Muscle of back (tissue), 11 donors: ENCODE measurements around the gene TAF3. TPM values are rescaled to one million over a fixed set of nuclear protein-coding genes. Genes with fewer than 3 reads are reported as not detected.
A peak's percentile ranks its signal among the peaks of the same experiment; 100 is the strongest.

Experiments
- DNase-seq, 3 donors: peaks; one replicate each; pipeline versions ENCODE4 v3.0.0 to v3.0.0-alpha.2; 2013
- polyA plus RNA-seq, 10 donors: library from polyadenylated mRNA; unstranded; fragments of 120-200 nt; gene quantifications; one replicate each; pipeline ENCODE4 v1.2.1, GENCODE V29; 2013; ENCODE audit not compliant: insufficient read length in 10 of 10

TAF3 gene
- polyA plus RNA-seq, 10 donors = 5.2 to 7.3 (median 5.9) TPM

- peak; percentile 15 to 40 (median 29) for DNase-seq
Measured at GRCh38 chr10:7872041-7872442, 53.7 kb downstream of the TAF3 start.

- DNase-seq = no peak
Measured at GRCh38 chr10:7874864-7875263, 56.6 kb downstream of the TAF3 start.

GRCh38 chr10:7876541-7877127 is 58.3 kb downstream of the TAF3 start:
- DNase-seq = no peak

- DNase-seq = no peak
Measured at GRCh38 chr10:7881119-7881518, 62.8 kb downstream of the TAF3 start.

- DNase-seq = no peak
Measured at GRCh38 chr10:7886056-7886455, 67.8 kb downstream of the TAF3 start.

GRCh38 chr10:7887174-7887816 is 69.0 kb downstream of the TAF3 start:
- no peak for DNase-seq

- no peak for DNase-seq
Measured at GRCh38 chr10:7889947-7890542, 71.7 kb downstream of the TAF3 start.

- no peak for DNase-seq
Measured at GRCh38 chr10:7890781-7891180, 72.5 kb downstream of the TAF3 start.

GRCh38 chr10:7891634-7892033 is 73.3 kb downstream of the TAF3 start:
- no peak for DNase-seq

- DNase-seq = no peak
Measured at GRCh38 chr10:7892146-7892545, 73.8 kb downstream of the TAF3 start.

- DNase-seq = no peak
Measured at GRCh38 chr10:7895699-7896090, 77.4 kb downstream of the TAF3 start.

- no peak for DNase-seq
Measured at GRCh38 chr10:7896297-7896696, 78.0 kb downstream of the TAF3 start.

- no peak for DNase-seq
Measured at GRCh38 chr10:7901256-7901655, 83.0 kb downstream of the TAF3 start.

- no peak for DNase-seq
Measured at GRCh38 chr10:7902413-7902812, 84.1 kb downstream of the TAF3 start.

- no peak for DNase-seq
Measured at GRCh38 chr10:7903851-7904250, 85.5 kb downstream of the TAF3 start.

- no peak for DNase-seq
Measured at GRCh38 chr10:7906128-7906527, 87.8 kb downstream of the TAF3 start.

GRCh38 chr10:7908541-7909210 is 90.4 kb downstream of the TAF3 start:
- DNase-seq = no peak

- DNase-seq = no peak
Measured at GRCh38 chr10:7913126-7913872, 95.0 kb downstream of the TAF3 start.

- no peak for DNase-seq
Measured at GRCh38 chr10:7915923-7916536, 97.7 kb downstream of the TAF3 start.

GRCh38 chr10:7917736-7918135 is 99.4 kb downstream of the TAF3 start:
- DNase-seq = no peak

GRCh38 chr10:7922707-7923106 is 104.4 kb downstream of the TAF3 start:
- no peak for DNase-seq

GRCh38 chr10:7928536-7928935 is 110.2 kb downstream of the TAF3 start:
- no peak for DNase-seq
